GM19467 (cell line): Measurements from ENCODE around the gene WWC1.
A peak's percentile ranks its signal among the peaks of the same experiment; 100 is the strongest.
"Not testable (repeated sequence)": the region's sequence is repeated elsewhere in the genome, so short reads cannot be mapped to it uniquely, and the experiment has no call there.

Source experiments
- ATAC-seq: cut with Tn5 transposase; IDR thresholded peaks from one replicate; pipeline ENCODE4 v1.9.1; 2021; ENCODE audit warnings: mild to moderate bottlenecking, moderate library complexity; ENCODE audit not compliant: unreplicated experiment

The WWC1 gene

DNA sequence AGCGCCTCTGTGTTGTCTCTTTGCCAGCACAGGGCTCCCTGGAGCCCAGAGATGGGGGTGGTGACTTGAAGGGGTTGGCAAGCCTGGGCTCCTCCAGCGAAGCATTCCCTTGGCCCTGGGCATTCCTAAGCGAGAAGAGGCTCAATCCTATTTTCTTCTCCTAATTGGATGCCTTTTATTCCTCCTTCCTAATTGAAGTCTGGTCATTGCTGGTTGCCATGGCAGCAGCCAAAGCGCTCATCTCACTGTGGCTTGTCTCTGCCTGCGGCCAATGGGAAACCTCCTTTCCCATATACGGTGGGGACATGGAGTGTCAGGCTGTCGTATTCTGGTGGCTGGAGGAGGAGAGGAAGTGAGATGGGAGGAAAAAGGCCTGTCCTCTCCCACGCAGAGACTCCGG is 142.6 kb downstream of the WWC1 start:
- ATAC-seq, result no peak

DNA sequence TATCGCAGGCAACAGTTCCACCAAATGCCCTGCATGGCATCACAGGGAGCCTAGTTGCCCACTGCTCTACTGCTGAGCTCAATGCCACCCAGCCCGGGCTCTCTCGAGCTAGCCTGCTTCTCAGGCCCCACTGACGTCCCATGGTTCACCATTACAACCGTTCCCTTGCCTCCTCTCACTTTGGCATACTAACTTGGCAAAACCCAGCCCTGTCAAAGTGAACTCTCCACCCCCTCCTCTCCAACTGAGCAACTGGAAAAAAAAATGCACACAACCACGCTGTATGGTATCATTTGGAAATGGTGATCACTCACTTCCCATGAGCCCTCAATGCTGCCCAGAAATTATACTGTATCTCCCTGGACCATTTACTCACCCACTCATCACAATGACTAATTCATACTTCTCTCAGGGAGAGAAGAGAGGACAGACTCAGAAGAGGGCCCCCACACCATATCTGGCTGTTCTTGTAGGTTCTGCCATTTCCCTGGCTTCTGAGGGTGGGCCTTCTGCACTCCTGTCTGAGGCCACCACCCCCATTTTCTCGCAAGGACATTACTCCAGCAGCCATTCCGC is 143.4 kb downstream of the WWC1 start:
- no peak for ATAC-seq

DNA sequence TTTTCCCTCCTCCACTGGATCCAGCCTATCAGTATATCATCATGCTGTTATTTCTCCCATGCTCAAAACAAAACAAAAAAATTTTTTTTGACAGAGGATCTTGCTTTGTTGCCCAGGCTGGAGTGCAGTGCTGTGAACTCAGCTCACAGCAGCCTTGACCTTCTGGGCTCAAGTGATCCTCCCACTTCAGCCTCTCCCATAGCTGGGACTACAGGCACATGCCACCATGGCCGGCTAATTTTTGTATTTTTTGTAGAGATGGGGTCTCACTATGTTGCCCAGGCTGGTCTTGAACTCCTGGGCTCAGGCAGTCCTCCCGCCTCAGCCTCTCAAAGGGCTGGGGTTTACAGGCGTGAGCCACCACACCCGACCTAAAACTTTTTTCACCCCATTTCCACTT is 143.9 kb downstream of the WWC1 start:
- not testable (repeated sequence) for ATAC-seq

DNA sequence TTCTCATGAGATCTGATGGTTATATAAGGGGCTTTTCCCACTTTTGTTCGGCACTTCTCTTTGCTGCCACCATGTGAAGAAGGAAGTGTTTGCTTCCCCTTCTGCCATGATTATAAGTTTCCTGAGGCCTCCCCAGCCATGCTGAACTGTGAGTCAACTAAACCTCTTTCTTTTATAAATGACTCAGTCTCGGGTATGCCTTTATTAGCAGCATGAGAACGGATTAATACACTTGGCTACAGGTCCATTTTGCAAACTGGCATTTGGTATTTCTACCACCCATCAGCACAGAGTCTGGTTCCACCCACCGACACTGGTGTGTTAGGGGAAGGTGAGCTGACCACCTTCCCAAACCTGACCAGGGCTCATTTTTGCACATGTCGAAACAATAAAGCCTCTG is 146.9 kb downstream of the WWC1 start:
- no peak for ATAC-seq

DNA sequence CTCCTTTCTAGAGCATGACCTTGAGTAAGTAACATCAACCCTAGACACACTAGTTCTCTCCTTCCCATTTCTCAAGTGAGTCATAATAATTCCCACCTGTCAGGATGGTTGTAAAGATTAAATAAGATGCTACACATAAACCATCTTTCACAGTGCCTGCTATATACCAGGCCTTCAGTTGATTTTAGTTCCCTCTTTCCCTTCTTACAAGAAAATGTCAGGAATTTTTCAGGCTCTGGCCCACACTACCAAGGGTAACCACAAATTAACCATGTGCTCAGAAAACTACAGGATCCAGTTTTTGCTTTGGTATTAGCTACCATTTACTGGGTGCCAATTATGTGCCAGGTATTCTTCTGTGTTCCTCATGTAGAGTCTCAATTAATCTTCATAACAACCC is 152.1 kb downstream of the WWC1 start:
- ATAC-seq, result no peak

DNA sequence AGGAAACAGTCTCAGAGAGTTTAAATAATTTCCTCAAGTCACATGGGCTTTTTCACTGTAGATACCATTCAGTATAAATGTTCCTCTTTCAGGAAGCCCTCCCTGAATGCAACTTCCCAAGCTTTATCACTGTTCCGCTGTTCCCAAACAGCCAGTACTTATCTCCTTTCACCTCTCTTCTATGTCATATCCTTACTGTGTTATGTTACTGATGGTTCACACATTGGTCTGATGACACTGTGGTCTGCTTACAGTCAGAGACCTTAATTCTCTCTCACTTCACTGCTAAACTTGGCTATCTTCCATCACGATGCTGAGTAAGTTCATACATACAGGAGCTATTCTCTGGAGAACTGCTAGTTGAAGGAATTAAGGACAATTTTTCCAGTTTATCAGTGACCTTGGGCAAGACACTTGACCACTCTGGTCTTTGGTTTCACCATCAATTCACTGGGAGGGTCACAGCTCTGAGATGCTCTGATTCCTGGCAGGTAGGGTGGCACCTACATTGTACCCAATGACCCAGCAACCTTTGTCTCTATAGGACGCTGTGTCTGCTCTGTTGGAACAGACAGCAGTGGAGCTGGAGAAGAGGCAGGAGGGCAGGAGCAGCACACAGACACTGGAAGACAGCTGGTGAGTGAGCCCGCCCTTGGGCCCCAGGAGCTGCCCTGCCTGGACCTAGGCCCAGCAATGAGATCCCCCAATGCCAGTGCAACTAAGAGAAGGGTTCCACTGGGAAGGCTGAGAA is 152.7 kb downstream of the WWC1 start:
- ATAC-seq, result no peak

DNA sequence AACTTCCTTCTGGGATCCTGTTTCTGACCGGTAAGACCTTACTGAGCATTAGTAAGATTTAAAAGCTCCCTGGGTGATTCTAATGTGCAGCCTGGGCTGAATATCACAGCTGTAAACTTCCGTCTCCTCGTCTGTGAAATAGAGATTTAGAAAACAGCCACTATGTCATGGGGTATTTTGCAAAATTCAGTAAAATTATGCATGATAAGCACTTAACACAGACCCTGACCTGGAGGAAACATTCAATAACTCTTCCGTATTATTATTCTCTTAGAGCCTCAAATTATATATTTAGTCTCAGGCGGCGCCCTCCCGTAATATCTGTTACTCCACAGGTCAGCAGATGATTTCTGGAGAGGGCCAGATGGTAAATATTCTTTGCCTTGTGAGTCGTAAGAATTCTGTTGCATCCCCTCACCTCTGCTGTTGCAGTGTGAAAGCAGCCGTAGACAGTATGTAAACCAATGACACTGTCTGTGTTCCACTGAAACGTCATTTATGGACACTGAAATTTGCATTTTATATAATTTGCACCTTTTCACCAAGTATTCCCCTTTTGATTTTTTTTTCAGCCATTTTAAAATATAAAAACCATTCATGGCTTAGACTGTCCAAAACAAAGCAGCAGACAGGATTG is 155.7 kb downstream of the WWC1 start:
- no peak for ATAC-seq

DNA sequence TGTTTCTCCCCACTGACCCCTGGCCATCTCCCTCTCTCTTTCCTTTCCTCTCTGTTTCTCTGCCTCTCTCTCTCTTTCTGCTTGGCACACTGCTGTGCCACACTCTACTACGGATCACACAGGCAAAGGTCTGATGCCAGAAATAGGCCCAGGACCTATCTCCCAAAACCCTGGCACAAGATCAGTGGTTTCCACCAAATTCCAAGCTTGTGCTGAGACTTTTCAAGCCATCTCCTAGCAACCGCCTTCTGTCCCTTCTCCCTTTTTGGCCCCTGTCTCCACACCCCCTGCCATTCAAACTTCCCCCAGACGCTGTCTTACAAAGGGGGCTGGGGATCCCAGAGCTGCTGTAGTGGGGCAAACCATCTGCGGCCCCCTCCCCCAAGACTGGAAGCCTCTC is 156.4 kb downstream of the WWC1 start:
- no peak for ATAC-seq

DNA sequence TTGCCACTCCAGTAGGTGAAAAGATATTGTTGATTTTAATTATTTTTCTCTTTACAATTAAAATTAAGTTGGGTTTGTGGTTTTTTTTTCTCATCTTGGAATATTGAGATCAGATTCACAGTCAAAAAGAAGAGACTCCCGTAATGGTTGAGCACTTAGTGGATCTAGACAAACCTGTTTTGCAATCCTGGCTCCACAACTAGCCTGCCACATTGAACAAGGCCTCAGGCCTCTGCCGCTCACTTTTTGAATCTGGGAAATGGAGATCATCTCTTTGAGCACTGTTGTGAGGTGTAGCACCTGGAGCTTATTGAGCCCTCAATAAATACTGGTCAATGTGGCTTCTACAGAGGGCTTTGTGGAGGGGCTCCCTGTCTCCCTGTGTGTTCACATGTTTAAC is 157.7 kb downstream of the WWC1 start:
- ATAC-seq, result no peak

DNA sequence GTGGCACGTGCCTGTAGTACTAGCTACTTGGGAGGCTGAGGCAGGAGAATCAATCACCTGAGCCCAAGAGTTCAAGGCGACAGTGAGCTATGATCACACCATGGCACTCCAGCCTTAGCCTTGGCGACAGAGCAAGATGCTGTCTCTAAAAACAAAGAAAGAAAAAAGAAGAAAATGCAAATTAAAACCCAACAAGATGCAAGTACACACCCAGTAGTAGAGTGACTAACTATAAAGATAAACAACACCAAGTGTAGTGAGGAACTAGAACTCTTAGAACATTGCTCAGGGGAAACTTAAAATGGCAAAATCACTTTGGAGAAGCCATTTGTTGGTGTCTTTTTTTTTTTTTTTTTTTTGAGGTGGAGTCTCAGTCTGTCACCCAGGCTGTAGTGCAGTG is 160.1 kb downstream of the WWC1 start:
- ATAC-seq, result no peak

DNA sequence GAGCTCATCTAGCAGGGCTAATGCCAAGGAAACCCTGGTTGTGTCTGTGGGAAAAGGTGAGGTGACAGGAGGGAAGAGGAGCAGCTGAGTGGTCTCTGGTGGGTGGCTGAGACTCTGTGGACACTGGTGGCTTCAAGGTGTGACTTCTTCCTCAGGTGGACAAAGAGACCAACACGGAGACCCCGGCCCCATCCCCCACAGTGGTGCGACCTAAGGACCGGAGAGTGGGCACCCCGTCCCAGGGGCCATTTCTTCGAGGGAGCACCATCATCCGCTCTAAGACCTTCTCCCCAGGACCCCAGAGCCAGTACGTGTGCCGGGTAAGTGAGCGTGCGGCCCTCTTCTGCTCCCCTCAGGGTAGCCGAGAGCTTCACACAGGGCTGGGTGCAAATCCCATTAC is 163.8 kb downstream of the WWC1 start:
- no peak for ATAC-seq

DNA sequence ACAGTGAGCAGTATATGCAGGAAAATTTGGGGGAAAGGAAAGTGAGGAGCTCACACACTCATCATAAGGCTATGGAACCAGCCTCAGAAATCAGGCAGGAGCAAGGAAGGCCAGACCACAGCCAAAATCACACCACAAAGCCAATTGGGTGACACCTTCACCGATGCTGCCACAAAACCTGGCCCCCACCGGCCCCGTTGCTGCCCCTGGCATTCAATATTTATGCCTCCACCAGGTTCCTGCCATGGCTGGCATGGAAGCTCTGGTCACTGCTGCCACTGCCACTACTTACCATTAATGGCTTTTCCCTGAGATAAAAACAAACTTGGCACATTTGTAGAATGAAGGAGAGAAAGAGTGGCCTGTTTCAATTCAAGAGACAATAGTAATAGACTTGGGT is 166.1 kb downstream of the WWC1 start:
- ATAC-seq, result no peak

DNA sequence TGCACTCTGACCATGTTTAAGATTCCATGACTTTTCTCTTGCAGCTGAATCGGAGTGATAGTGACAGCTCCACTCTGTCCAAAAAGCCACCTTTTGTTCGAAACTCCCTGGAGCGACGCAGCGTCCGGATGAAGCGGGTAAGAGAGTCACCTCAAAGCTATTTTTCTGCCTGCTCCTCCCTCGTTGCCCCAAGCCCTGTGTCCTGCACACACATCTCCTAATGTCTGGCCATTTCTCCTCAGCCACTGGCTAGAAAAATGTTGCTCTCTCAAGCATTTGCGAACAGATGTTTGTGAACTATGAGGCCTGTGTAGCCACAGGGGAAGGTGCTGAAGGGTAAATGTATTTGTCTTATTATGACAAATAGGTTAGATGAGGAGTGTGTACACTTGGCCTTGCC is 169.2 kb downstream of the WWC1 start:
- ATAC-seq, result no peak

DNA sequence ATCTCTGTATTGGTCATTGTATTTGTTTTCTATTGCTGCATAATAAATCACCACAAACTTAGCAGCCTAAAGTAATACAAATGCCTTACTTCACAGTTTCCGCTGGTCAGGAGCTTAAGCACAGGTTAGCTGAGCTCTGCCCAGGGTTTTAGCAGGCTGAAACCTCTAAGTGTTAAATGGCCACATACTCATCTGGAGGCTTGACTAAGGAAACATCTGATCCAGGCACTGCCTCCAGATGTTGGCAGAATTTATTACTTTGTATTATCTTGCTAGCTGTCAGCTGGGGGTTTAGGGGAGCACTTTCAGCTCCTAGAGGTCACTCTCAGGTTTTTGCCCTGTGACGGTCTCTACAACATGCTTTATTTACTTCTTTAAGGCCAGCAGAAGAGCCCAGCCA is 171.6 kb downstream of the WWC1 start:
- ATAC-seq, result no peak

DNA sequence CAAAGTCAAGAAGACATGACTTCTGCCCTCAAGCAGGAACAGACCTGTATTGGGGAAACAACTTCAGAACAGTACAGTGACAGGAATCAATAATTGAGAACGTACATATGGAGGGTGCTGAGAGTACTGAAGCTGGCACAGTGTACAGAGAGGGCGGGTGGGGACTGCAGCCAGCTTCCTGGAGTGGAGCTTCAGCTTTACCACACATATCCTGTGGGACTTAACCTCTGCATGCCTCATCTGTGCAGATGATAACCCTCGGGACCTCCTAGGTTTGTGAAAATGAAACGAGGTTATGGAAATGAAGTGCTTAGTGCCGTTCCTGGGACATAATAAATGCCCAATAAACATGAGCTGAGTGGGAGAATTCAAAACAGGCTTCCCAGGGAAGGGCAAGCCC is 172.8 kb downstream of the WWC1 start:
- ATAC-seq, result peak; percentile 69

DNA sequence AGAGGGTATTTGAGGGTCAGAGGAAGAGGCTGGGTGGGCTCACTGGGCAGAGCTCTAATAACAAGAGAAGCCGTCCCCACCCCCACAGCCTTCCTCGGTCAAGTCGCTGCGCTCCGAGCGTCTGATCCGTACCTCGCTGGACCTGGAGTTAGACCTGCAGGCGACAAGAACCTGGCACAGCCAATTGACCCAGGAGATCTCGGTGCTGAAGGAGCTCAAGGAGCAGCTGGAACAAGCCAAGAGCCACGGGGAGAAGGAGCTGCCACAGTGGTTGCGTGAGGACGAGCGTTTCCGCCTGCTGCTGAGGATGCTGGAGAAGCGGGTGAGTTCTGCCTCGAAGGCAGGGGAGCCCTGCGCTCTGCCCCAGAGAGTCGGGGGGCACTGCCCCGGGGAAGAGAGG is 173.2 kb downstream of the WWC1 start:
- no peak for ATAC-seq

DNA sequence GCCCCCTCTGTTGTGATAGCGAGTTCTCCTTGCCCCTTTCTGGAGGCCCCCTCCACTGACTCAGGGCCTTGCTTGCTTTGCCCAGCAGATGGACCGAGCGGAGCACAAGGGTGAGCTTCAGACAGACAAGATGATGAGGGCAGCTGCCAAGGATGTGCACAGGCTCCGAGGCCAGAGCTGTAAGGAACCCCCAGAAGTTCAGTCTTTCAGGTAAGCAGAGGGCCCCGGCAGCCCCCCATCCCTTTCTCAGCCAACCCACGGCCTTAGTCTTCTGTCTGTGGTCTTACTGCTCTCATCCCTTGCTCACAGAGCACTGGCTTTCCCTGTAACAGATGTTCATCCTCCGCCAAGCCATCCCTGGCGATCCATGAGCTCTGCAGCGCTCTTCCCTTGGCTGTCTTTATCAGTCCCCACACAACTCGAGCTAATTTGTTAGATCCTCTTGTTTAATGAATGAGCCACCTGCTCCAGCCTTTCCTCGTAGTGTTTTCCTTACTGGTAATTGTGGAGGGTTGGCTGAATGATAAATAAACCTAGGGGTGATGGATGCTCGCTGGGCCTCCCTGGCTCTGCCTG is 176.4 kb downstream of the WWC1 start:
- no peak for ATAC-seq

DNA sequence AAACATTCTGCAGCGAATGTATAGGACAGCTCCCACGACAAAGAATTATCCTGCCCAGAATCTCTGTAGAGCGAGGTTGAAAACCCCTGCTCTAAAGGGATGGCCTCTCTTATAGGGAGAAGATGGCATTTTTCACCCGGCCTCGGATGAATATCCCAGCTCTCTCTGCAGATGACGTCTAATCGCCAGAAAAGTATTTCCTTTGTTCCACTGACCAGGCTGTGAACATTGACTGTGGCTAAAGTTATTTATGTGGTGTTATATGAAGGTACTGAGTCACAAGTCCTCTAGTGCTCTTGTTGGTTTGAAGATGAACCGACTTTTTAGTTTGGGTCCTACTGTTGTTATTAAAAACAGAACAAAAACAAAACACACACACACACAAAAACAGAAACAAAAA is 177.4 kb downstream of the WWC1 start:
- ATAC-seq, result no peak

DNA sequence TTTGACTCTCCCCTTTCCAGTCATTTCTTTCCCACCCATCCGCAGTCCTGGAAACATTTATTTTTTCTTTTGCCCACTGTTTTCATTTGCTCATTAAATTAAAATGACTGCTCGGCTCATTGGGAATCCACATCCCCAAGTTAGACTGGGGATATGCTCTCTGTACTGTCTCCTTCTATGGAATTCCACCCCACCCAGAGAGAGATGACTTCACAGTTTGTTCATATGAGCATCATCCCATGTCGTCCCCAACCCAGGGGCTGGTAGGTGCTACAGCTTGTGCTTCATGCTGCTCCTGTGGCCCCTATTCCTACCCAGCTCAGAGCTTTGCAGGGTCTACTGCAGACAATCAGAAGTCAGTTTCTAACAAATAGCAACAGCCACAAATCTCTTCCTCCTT is 178.4 kb downstream of the WWC1 start:
- no peak for ATAC-seq

DNA sequence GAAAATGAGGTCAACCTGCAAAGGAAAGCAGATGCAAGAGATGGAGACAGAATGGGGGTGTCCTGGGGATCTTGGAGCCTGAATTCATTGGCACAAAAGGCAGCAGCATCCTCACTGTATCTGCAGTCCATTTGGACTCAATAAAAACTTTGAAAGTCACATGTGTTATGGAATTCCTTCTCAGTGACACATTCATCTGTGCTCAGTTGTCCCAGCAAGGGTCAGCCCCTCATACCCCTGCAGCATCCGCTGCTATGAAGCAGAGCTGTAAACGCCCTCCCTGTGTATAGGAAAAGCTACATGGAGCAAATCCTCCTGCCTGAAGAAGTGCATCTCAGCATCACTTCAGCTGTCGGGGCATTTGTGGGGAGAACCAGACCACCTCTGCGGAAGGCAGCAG is 180.3 kb downstream of the WWC1 start:
- no peak for ATAC-seq

DNA sequence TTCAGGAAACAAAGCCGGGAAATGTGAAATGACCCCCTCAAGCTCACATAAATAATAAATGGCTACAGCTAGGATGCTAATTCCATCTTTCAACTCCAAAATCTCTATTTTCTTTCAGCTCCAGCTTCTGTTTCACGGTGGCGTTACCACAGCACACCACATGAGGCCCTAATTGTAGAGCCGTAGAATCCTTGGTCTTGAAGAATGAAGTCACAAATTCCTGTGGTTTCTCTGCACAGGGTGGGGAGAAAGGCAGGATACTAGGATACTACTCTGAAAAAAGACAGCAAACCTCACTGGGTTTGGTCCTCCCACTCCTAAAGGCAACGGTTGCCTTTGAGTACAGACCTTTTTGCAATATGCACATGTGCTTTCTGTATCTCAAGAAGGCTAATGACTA is 180.9 kb downstream of the WWC1 start:
- no peak for ATAC-seq

DNA sequence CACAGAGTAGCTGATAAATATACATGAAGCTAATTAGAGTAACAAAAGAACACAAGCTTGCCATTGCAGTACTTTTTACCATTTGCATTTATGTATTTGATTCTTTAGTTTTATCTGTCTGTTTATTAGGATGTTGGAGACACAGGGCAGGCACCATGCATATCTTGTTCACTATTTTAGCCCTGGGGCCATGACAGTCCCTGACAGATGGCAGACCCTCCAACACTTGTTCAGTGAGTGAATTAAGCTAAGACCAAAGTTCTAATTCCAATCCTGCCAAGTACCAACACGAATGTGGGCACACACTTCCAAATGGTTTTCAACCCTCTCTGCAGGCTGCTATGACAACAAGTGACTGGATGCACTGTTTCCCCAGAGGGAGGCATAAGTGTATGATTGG is 182.9 kb downstream of the WWC1 start:
- ATAC-seq, result no peak
